BLaER1 (cell line): ENCODE results near the gene MRAP2.
"Not testable (repeated sequence)": the region's sequence is repeated elsewhere in the genome, so short reads cannot be mapped to it uniquely, and the experiment has no call there.

Source experiments
- H3K27ac ChIP-seq: shearing (Covaris generic); formaldehyde crosslinking; 2 replicates; pipeline ENCODE4 v1.8.1; 2022
- H3K27me3 ChIP-seq: shearing (Covaris generic); formaldehyde crosslinking; 2 replicates; pipeline ENCODE4 v1.8.1; 2022
- H3K36me3 ChIP-seq: shearing (Covaris generic); formaldehyde crosslinking; 2 replicates; pipeline ENCODE4 v1.8.1; 2022
- H3K4me1 ChIP-seq: shearing (Covaris generic); formaldehyde crosslinking; 2 replicates; pipeline ENCODE4 v1.8.1; 2022
- H3K4me2 ChIP-seq: shearing (Covaris generic); formaldehyde crosslinking; 2 replicates; pipeline ENCODE4 v1.8.1; 2022
- H3K4me3 ChIP-seq: shearing (Covaris generic); formaldehyde crosslinking; 2 replicates; pipeline ENCODE4 v1.8.1; 2022
- H3K9ac ChIP-seq: shearing (Covaris generic); formaldehyde crosslinking; 2 replicates; pipeline ENCODE4 v1.8.1; 2022
- H3K9me3 ChIP-seq: shearing (Covaris generic); formaldehyde crosslinking; 2 replicates; pipeline ENCODE4 v1.8.1; 2022
- H4K20me1 ChIP-seq: shearing (Covaris generic); formaldehyde crosslinking; 2 replicates; pipeline ENCODE4 v1.8.1; 2022
- Cebpa-rat ChIP-seq: shearing (Covaris generic); IDR thresholded peaks from 2 replicates; pipeline ENCODE4 v1.8.1; 2022

MRAP2 gene

GRCh38 chr6:84072442-84072997 is 38.9 kb downstream of the MRAP2 start:
- no peak for TF ChIP-seq Cebpa-rat
- Histone ChIP-seq H3K36me3 (no peaks in the 10 kb centered on the region), H3K27ac (no peak overlapping the region), H3K4me2 (no peak overlapping the region), H4K20me1 (no peaks in the 10 kb centered on the region), H3K9ac (no peak overlapping the region), H3K9me3 (no peaks in the 10 kb centered on the region), H3K27me3 (no peaks in the 10 kb centered on the region), H3K4me3 (no peak overlapping the region), H3K4me1 (no peaks in the 10 kb centered on the region)

DNA sequence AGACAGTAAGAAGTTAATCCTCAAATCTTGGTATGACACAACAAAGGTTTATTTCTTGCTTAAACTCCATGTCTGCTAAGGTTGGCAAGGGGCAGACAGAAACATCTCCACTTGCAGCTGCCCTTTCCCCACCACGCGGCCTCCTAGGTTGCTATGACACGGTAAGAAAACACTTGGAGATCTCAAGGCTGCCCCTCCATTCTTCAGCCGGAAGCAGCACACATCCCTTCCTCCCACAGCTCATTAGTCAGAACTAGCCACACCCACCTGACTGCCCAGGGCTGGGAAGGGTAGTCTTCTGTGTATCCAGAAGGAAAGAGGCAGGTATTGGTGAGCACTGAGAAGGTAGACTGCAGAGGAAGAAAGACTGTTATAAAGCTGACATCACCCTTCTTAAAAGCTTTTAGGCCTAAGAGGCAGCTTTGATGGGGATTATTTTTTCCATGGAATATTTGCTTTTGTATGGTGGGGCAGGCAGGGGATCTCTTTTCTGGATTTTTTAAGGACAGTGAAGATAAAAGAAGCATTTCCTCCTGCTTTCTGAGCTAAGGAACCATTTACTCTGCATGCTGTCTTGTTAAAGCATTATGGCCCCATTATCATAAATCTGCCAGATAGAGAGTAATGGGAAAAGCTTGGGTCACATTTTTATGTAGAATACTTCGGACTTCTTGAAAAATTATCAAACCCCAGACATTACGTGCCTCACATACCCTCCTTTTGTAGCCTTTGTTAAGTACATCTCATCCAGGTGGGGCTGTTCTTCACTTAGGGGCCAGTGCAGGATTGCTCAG is 41.6 kb downstream of the MRAP2 start:
- Histone ChIP-seq H4K20me1 (no peaks in the 10 kb centered on the region), H3K27ac (no peak overlapping the region), H3K4me1 (no peaks in the 10 kb centered on the region), H3K9ac (no peak overlapping the region), H3K36me3 (no peaks in the 10 kb centered on the region), H3K9me3 (no peaks in the 10 kb centered on the region), H3K4me3 (no peak overlapping the region), H3K27me3 (no peaks in the 10 kb centered on the region), H3K4me2 (no peak overlapping the region)
- TF ChIP-seq Cebpa-rat, result no peak

GRCh38 chr6:84077645-84078044 is 44.1 kb downstream of the MRAP2 start:
- no peak overlapping the region for H3K27ac ChIP-seq
- H3K9me3 ChIP-seq, result no peaks in the 10 kb centered on the region
- no peaks in the 10 kb centered on the region for H3K27me3 ChIP-seq
- no peak overlapping the region for H3K9ac ChIP-seq
- no peak overlapping the region for H3K4me2 ChIP-seq
- no peaks in the 10 kb centered on the region for H3K36me3 ChIP-seq
- TF ChIP-seq Cebpa-rat, result no peak
- no peaks in the 10 kb centered on the region for H3K4me1 ChIP-seq
- no peak overlapping the region for H3K4me3 ChIP-seq
- no peaks in the 10 kb centered on the region for H4K20me1 ChIP-seq

GRCh38 chr6:84078335-84078734 is 44.8 kb downstream of the MRAP2 start:
- Histone ChIP-seq H3K36me3 (no peaks in the 10 kb centered on the region), H3K9me3 (no peaks in the 10 kb centered on the region), H3K27me3 (no peaks in the 10 kb centered on the region), H3K4me2 (no peak overlapping the region), H4K20me1 (no peaks in the 10 kb centered on the region), H3K4me1 (no peaks in the 10 kb centered on the region), H3K27ac (no peak overlapping the region), H3K4me3 (no peak overlapping the region), H3K9ac (no peak overlapping the region)
- no peak for TF ChIP-seq Cebpa-rat

DNA sequence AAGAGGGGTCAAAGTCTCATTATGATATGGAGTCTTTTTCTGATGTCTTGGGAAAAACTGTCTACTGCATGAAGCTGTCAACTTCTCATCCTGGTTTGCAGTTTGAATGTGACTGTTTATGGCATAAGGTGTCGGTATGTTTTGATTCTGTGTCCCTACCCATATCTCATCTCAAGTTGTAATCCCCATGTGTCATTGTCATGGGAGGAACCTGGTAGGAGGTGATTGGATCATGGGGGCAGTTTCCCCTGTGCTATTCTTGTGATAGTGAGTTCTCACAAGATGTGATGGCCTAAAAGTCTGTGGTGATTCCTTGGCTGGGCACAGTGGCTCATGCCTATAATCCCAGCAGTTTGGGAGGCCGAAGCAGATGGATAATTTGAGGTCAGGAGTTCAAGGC is 47.6 kb downstream of the MRAP2 start:
- no peaks in the 10 kb centered on the region for H3K27me3 ChIP-seq
- H3K4me2 ChIP-seq, result no peak overlapping the region
- no peak overlapping the region for H3K4me3 ChIP-seq
- no peaks in the 10 kb centered on the region for H4K20me1 ChIP-seq
- H3K4me1 ChIP-seq, result no peaks in the 10 kb centered on the region
- TF ChIP-seq Cebpa-rat, result no peak
- H3K9me3 ChIP-seq, result no peaks in the 10 kb centered on the region
- H3K27ac ChIP-seq, result no peak overlapping the region
- H3K36me3 ChIP-seq, result no peaks in the 10 kb centered on the region
- H3K9ac ChIP-seq, result no peak overlapping the region

DNA sequence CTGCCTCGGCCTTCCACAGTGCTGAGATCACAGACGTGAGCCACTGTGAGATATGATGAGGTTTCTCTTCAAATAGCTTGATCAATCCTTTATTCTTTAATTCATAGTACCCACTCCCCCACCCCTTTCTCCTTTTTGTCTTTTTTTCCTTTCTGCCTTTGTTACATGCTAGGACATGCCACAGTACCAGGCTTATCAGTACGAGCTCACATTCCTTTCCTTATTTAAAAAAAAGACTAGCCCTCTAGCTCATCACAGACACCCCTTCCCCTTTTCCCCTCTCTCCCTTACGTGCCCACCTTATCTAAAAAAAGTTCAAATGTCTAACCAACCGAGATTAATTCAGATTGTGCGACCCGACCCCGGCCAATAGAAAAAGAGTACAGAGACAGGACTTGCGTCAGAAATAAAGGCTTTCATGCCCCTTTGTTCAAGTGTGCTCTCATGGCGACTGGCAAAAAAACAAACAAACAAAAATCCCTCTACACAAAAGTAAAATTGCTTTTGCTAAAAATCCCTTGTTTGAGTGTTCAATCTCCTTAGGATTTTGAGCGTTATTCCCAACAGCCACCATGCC is 49.2 kb downstream of the MRAP2 start:
- Histone ChIP-seq H3K27me3 (no peaks in the 10 kb centered on the region), H3K9ac (no peak overlapping the region), H3K9me3 (no peaks in the 10 kb centered on the region), H4K20me1 (no peaks in the 10 kb centered on the region), H3K4me3 (no peak overlapping the region), H3K4me1 (no peaks in the 10 kb centered on the region), H3K4me2 (no peak overlapping the region), H3K36me3 (no peaks in the 10 kb centered on the region), H3K27ac (no peak overlapping the region)
- TF ChIP-seq Cebpa-rat, result no peak

GRCh38 chr6:84084705-84085104 is 51.1 kb downstream of the MRAP2 start:
- H4K20me1 ChIP-seq, H3K4me1 ChIP-seq, H3K9me3 ChIP-seq, H3K9ac ChIP-seq, H3K36me3 ChIP-seq, H3K4me3 ChIP-seq, H3K4me2 ChIP-seq, H3K27ac ChIP-seq, H3K27me3 ChIP-seq: not testable (repeated sequence)

GRCh38 chr6:84086056-84086455 is 52.5 kb downstream of the MRAP2 start:
- no peak for TF ChIP-seq Cebpa-rat
- Histone ChIP-seq H3K4me2 (no peak overlapping the region), H4K20me1 (no peaks in the 10 kb centered on the region), H3K36me3 (no peaks in the 10 kb centered on the region), H3K9ac (no peak overlapping the region), H3K4me1 (no peaks in the 10 kb centered on the region), H3K4me3 (no peak overlapping the region), H3K9me3 (no peaks in the 10 kb centered on the region), H3K27me3 (no peaks in the 10 kb centered on the region), H3K27ac (no peak overlapping the region)

GRCh38 chr6:84086545-84087429 is 53.2 kb downstream of the MRAP2 start:
- Histone ChIP-seq H3K4me1 (no peaks in the 10 kb centered on the region), H3K27ac (no peak overlapping the region), H3K9me3 (no peaks in the 10 kb centered on the region), H3K4me3 (no peak overlapping the region), H3K9ac (no peak overlapping the region), H3K27me3 (no peaks in the 10 kb centered on the region), H4K20me1 (no peaks in the 10 kb centered on the region), H3K36me3 (no peaks in the 10 kb centered on the region), H3K4me2 (no peak overlapping the region)
- TF ChIP-seq Cebpa-rat, result no peak

DNA sequence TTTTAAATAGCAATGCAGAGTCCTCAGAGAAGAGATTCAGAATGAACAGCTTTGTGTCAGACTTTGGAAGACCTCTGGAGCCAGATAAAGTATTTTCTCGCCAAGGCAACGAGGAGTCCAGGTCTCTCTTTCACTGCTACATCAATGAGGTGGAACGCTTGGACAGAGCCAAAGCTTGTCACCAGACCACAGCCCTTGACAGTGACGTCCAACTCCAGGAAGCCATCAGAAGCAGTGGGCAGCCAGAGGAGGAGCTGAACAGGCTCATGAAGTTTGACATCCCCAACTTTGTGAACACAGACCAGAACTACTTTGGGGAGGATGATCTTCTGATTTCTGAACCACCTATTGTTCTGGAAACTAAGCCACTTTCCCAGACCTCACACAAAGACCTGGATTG is 55.5 kb downstream of the MRAP2 start:
- no peaks in the 10 kb centered on the region for H3K4me1 ChIP-seq
- H3K9ac ChIP-seq, result no peak overlapping the region
- H3K4me2 ChIP-seq, result no peak overlapping the region
- no peak overlapping the region for H3K4me3 ChIP-seq
- H3K9me3 ChIP-seq, result no peaks in the 10 kb centered on the region
- no peaks in the 10 kb centered on the region for H3K36me3 ChIP-seq
- TF ChIP-seq Cebpa-rat, result no peak
- H4K20me1 ChIP-seq, result no peaks in the 10 kb centered on the region
- no peak overlapping the region for H3K27ac ChIP-seq
- H3K27me3 ChIP-seq, result no peaks in the 10 kb centered on the region
